ENCODE measurements around the gene RGS16.

GRCh38 chr1:182598296-182598695 lies 5.9 kb downstream of the RGS16 start:
- TF ChIP-seq CTCF (IDR thresholded peaks at IDR 0.05; ENCODE audit: low read depth, low read length, missing input control): no peak
- TF ChIP-seq REST (IDR thresholded peaks at IDR 0.05): no peak
- no peak for TF ChIP-seq RAD21 (IDR thresholded peaks at IDR 0.05)
- no peak for TF ChIP-seq RXRA (IDR thresholded peaks at IDR 0.05)
- no peak for TF ChIP-seq EGR1 (IDR thresholded peaks at IDR 0.05; ENCODE audit: low read depth in 2 of 2)
- TF ChIP-seq ZBTB33 (IDR thresholded peaks at IDR 0.05): no peak
